ENCODE data around the gene PAGE5.

The PAGE5 gene, protein sequence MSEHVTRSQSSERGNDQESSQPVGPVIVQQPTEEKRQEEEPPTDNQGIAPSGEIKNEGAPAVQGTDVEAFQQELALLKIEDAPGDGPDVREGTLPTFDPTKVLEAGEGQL

DNA sequence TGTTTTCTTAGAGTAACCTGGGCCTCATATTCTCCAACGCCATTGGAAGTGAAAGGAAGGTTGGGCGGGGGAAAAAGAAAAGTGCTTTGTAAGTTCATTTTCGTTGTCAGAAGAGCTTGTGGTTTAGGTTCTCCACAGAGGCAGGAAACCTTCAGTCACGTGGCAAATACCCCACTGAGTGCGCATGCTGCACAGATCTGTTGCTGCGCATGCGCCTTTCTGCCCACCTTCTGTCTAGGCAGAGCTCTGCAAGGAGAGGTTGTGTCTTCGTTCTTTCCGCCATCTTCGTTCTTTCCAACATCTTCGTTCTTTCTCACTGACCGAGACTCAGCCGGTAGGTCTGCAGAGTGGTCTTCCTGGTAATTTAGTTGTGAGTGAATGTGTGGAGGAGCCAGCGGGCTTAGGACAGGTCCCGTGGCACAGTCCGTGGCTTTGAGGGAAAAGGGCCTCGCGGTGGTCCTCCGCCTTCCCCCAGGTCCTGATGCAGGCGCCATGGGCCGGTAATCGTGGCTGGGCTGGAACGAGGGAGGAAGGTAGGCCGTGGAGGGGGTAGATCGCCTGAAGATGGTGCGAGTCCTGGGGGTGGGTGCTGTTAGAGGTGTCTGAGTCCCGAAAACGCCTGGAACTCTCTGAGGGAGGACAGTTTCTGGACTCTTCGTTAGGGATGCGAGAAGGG is at the start of gene PAGE5:
Gene PAGE5 (plus strand): TSS at position 228 of the 676 bp plus-strand sequence. CDS start 1,037 bp downstream, outside the sequence.
- DNase-seq (ENCODE audit: extremely low read depth in 1 of 2, low read depth in 1 of 2), result no peak

DNA sequence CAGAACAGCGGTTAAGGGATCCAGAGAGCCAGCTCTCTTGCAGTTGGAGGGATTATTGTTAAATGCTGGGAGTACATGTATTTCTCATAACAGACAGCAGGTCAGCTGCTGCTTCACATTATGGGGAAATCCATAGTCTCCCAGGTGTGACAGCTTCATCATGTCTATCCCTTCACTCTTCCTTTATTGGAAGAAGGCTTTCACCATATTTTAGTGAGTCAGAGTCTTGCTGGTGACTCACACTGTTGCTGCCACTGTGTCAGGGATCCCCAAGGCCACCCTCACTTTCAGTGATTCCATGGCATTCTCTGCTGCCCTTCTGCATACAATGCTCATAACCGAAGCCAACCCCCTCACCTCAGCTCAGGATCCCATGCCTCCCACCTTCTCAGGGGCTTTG is 32.9 kb upstream of the PAGE5 start:
- DNase-seq (ENCODE audit: extremely low read depth in 1 of 2, low read depth in 1 of 2), result no peak

DNA sequence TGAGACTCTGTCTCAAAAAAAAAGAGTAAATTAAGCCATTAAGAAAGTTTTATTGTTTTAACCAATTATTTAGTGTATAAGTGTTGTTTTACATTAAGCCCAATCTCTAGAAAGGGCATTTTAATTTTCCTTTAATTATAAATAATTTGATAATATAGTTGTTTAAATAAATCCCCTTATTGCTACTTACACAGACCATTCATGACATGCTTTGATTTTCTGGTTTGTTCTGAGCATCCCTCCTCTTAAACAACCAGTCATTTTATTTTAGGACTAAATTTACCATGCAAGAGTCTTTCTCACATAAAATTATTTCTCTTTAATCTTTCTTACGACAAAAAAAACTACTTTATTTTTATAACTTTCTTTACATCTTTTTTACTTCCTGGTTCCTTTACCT is 23.5 kb upstream of the PAGE5 start:
- no peak for DNase-seq (ENCODE audit: extremely low read depth in 1 of 2, low read depth in 1 of 2)

DNA sequence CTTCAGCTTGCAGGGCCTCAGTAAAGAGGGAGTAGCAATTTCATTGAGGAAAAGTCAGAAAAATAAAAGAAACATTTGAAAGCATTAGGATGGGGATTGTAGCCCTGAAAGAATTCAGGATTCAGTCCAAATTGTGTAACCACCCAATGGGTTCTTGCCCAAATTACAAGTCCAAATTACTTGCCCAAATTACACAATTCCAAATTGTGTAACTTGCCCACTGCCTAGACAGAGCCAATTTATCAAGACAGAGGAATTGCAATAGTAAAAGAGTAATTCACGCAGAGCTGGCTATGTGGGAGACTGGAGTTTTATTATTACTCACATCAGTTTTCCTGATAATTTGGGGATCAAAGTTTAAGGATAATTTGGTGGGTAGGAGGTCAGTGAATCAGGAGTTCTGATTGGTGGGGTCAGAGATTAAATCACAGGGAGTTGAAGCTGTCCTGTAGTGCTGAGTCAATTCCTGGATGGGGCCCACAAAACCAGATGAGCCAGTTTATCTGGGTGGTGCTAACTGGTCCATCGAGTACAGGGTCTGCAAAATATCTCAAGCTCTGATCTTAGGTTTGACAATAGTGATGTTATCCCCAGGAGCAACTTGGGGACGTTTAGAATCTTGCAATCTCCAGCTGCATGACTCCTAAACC is 18.1 kb upstream of the PAGE5 start:
- no peak for DNase-seq (ENCODE audit: extremely low read depth in 1 of 2, low read depth in 1 of 2)

DNA sequence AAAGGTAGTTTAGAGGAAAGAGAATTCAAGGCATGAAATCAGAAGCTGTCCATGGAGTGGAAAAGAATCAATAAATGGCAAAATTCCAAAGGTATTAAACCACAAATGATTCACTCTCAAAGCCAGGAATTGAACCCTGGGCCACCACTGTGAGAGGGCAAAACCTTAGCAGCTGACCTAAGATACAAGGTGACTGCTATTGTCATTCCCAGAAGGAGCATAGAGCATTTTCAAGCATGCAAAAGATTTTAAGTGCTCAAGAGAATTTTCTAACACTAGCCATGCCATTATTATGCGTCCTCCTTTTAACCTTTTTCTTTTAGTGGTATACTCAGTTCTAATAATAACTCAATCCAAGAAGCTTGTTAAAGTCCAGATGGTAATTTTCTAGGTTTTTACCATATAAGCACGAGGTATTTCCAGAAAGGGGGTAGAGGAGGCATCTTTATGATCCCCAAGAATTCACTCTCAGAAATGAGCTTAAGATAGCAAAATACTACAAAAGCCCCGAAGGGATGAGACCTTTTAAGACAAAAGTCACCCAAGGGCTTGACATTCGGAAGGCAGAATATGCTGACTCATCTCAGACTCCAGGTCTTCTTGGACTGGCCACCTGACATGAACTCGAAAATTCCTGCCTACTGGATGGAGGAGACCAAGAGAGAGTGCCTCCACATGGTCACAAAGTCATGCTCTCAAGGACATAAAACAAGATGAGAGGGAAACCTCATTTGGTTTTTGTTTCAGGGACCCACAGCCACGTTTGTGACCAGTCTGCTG is 13.8 kb upstream of the PAGE5 start:
- no peak for DNase-seq (ENCODE audit: extremely low read depth in 1 of 2, low read depth in 1 of 2)

DNA sequence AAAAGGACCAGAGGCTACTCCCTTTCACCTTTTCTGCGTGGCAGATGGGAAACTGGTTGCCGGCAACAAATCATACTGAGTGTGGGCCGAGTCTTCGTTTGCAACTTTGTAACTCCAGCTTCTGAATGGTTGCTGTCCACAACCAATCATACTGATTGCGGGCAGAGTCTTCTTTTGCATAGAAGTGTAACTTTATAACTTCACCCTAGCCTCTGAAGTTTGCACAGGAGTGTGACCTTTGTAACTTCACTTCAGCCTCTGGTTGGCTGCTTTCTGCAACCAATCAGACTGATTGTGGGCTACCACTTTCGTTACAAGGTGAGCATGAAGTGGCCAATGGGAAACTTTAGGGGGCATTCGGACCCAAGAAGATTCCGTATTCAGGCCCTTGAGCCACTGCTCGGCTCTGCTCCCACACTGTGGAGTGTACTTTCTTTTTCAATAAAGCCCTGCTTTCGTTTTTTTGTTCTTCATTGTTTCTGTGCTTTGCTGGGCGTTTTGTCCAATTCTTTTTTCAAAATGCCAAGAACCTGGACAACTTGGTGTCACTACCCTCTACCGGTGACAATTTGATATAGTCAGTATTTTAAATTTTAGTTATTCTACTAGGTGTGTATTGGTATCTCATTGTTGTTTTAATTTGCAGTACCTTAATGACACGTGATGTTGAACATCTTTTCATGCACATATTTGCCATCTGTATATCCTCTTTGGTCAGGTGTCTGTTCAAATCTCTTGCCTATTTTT is 9.0 kb upstream of the PAGE5 start:
- DNase-seq (ENCODE audit: extremely low read depth in 1 of 2, low read depth in 1 of 2), result no peak

DNA sequence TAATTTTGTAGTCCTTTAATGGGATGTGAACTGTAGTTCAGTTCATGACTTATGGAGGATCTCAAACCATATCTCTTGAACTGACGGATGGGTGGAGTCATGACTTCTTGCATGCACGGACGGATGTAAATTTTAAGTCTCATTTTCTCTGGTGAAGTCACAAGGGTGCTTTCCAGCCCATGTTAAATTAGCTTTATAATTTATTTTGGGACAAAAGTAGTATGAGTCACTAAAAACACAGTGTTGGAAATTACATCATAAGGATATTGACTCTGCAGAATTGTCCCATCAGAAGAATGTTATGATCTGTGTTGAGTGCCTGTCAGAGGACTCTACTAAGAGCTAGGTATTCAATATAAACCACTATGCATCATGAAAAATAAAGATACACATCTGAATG is 6.8 kb upstream of the PAGE5 start:
- no peak for DNase-seq (ENCODE audit: extremely low read depth in 1 of 2, low read depth in 1 of 2)

DNA sequence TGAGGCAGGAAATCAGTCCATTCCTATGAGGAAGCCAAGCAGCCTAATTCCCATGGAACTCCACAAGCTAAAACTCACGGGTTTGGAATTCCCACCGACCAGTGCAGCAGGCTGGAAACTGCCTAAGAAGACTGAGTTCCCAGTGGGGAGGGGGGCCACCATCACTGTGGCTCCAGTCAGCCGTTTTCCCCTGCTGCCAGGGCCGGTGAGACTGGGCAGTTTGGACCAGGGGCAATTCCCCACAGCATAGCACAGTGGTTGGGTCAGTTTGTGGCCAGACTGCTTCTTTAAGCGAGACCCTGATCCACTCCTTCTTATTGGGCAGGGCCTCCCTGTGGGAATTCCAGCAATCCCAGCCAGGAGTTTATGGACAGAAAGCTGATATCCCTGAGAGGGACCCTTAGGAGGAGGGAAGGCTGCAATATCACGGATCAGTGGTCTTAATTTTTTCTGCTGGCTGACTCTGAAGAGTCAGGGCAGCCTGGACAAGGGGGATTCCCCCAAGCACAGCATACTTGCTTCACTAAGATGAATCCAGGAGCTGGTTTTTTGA is 20.7 kb downstream of the PAGE5 start:
- no peak for DNase-seq (ENCODE audit: extremely low read depth in 1 of 2, low read depth in 1 of 2)

DNA sequence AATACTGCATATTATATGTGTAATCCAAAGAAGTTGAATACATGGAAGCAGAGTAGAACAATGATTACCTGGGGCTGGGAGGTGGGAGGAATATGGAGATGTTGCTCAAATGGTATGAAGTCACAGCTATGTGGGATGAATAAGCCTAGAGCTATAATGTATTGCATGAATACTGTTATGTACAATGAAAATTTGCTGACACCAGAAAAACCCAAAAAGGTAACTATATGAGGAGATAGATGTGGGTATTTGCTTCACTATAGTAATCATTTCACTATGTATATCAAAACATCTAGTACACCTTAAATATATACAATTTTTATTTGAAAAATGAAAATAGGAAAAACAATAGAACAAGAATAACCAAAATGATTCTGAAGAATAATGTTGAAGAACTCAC is 33.4 kb downstream of the PAGE5 start:
- no peak for DNase-seq (ENCODE audit: extremely low read depth in 1 of 2, low read depth in 1 of 2)

DNA sequence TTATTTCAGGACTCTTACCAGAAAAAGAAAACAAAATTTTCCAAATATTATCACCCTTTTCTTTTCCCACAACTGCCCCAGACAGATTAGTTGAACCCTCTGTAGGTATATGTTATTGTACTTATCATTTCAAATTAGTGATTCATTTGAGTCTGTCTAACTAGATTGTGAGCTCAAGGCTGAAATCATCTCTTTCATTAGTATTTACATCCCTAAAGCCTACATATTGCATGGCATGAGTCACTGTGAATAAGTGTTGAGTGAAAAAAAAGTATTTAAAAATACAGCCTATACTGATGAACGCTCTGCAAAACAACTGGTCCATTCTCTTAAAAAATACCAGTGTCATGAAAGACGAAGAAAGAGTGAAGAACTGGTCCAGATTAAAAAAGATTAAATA is 40.7 kb downstream of the PAGE5 start:
- no peak for DNase-seq (ENCODE audit: extremely low read depth in 1 of 2, low read depth in 1 of 2)

DNA sequence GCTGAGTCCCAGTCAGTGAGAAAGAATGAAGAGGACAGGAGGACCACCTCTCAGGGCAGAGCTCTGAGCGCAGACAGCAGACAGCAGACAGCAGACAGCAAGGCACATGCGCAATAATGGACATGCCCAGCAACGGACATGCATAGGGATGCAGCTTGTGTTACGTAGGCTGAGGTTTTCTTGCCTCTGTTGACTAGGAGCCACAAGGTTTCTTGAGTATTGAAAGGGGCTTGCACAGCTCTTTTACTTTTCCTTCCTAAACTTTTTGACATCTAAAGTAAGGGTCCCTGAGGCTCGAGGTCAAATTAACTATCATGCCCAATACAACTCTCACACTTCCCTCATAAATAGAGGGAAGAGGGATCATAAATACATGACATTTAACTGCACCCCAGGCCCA is 44.7 kb downstream of the PAGE5 start, which contains the start of gene PAGE3:
Gene PAGE3 (minus strand): TSS at position 101 of the 400 bp plus-strand sequence. CDS start 1,013 bp downstream, outside the sequence.
- DNase-seq (ENCODE audit: extremely low read depth in 1 of 2, low read depth in 1 of 2), result no peak
